Transverse colon (tissue), 3 donors: ENCODE data around the gene S1PR4.
"Not testable (repeated sequence)": the region's sequence is repeated elsewhere in the genome, so short reads cannot be mapped to it uniquely, and the experiment has no call there.

Experiments
- EP300 ChIP-seq: sonication (generic); formaldehyde crosslinking; IDR thresholded peaks from one replicate; pipeline ENCODE4 v1.6.1; 2017; ENCODE audit warnings: antibody characterized with exemption, low read depth
- POLR2AphosphoS5 ChIP-seq, 3 donors: sonication (generic); formaldehyde crosslinking; IDR thresholded peaks; one replicate each; pipeline ENCODE4 v1.6.1; 2016; ENCODE audit warnings: antibody characterized with exemption in 3 of 3

- TF ChIP-seq POLR2AphosphoS5 (IDR thresholded peaks at IDR 0.05); EP300: not testable (repeated sequence)
Measured at GRCh38 chr19:3191806-3192104, 13.2 kb downstream of the S1PR4 start.
